Duodenal mucosa (tissue), 2 donors: ENCODE data around the gene GTF2F2.
"Not testable (repeated sequence)": the region's sequence is repeated elsewhere in the genome, so short reads cannot be mapped to it uniquely, and the experiment has no call there.

Experiments
- H3K27ac ChIP-seq: one replicate; pipeline ENCODE4 v1.7.0; 2013; ENCODE audit warnings: low read depth, low read length
- H3K27me3 ChIP-seq, 2 donors: one replicate each; pipeline ENCODE4 v1.7.0; 2013; ENCODE audit warnings: low read length in 2 of 2, control low read depth in 1 of 2; ENCODE audit not compliant: insufficient read depth in 2 of 2, control insufficient read depth in 1 of 2
- H3K36me3 ChIP-seq, 2 donors: one replicate each; pipeline ENCODE4 v1.7.0; 2013; ENCODE audit warnings: low read length in 2 of 2, control low read depth in 1 of 2; ENCODE audit not compliant: insufficient read depth in 2 of 2, control insufficient read depth in 1 of 2
- H3K4me1 ChIP-seq, 2 donors: one replicate each; pipeline ENCODE4 v1.7.0; 2013; ENCODE audit warnings: low read length in 2 of 2, control low read depth in 1 of 2; ENCODE audit not compliant: insufficient read depth in 2 of 2, control insufficient read depth in 1 of 2
- H3K4me3 ChIP-seq, 2 donors: one replicate each; pipeline ENCODE4 v1.7.0; 2013; ENCODE audit warnings: low read length in 2 of 2, low read depth in 1 of 2
- H3K9ac ChIP-seq, 2 donors: one replicate each; pipeline ENCODE4 v1.7.0; 2013; ENCODE audit warnings: low read length in 2 of 2, low read depth in 1 of 2
- H3K9me3 ChIP-seq, 2 donors: one replicate each; pipeline ENCODE4 v1.7.0; 2013; ENCODE audit warnings: low read length in 2 of 2, control low read depth in 1 of 2; ENCODE audit not compliant: control insufficient read depth in 1 of 2

GTF2F2 gene

GRCh38 chr13:45295536-45295935 lies 175.2 kb downstream of the GTF2F2 start:
- no peaks in the 10 kb centered on the region for H3K36me3 ChIP-seq
- H3K9ac ChIP-seq: no peak overlapping the region
- no peaks in the 10 kb centered on the region for H3K9me3 ChIP-seq
- H3K4me3 ChIP-seq: no peak overlapping the region
- H3K27ac ChIP-seq: no peak overlapping the region
- H3K27me3 ChIP-seq: peaks cover under 1 to 4% of the 10 kb centered on the region in 2 donors
- H3K4me1 ChIP-seq: no peaks in the 10 kb centered on the region

- Histone ChIP-seq H3K27me3 (peaks cover 4 to 6% of the 10 kb centered on the region in 2 donors), H3K27ac (no peak overlapping the region), H3K36me3 (no peaks in the 10 kb centered on the region), H3K4me1 (no peaks in the 10 kb centered on the region), H3K4me3 (no peak overlapping the region), H3K9me3 (no peaks in the 10 kb centered on the region), H3K9ac (no peak overlapping the region)
These were observed 175.9 kb downstream of the GTF2F2 start for GRCh38 chr13:45296259-45296658.

GRCh38 chr13:45297456-45298205 lies 177.3 kb downstream of the GTF2F2 start:
- peaks cover 5 to 6% of the 10 kb centered on the region in 2 donors for H3K27me3 ChIP-seq
- no peak overlapping the region for H3K4me3 ChIP-seq
- H3K4me1 ChIP-seq: no peaks in the 10 kb centered on the region
- H3K9me3 ChIP-seq: no peaks in the 10 kb centered on the region
- H3K9ac ChIP-seq: no peak overlapping the region
- no peaks in the 10 kb centered on the region for H3K36me3 ChIP-seq
- H3K27ac ChIP-seq: no peak overlapping the region

DNA sequence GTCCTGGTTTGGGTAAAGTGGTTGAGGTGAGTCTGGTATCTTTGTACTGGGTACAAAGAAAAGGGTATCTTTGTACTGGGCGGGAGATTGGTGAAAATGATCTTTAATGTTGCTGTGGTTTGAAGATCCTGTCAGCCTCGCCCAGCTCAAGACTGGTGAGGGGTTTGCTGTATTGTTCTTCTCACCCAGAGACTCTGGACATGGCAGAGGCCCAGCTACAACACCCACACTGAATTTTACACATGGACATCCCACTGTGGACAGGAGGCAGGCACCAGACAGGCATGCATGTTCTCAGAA lies 177.8 kb downstream of the GTF2F2 start:
- Histone ChIP-seq H3K36me3 (no peaks in the 10 kb centered on the region), H3K27ac (no peak overlapping the region), H3K4me3 (no peak overlapping the region), H3K27me3 (peaks cover 5 to 6% of the 10 kb centered on the region in 2 donors), H3K9ac (no peak overlapping the region), H3K4me1 (no peaks in the 10 kb centered on the region), H3K9me3 (no peaks in the 10 kb centered on the region)

DNA sequence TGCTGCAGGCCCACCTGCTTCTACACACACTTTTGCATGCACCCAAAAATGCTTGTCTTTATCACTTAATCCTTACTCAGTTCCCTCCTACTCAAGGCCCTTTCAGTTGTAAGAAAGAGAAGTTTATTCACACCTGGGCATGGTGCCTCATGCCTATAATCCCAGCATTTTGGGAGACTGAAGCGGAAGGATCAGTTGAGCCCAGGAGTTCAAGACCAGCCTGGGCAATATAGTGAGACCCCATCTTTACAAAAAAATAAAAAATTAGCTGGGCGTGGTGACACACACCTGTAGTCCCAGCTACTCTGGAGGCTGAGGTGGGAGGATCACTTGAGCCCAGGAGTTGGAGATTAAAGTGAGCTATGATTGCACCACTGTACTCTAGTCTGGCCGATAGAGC lies 178.2 kb downstream of the GTF2F2 start:
- not testable (repeated sequence) for H3K4me1 ChIP-seq, H3K4me3 ChIP-seq, H3K9ac ChIP-seq, H3K27me3 ChIP-seq, H3K27ac ChIP-seq, H3K9me3 ChIP-seq, H3K36me3 ChIP-seq

GRCh38 chr13:45299194-45299593 lies 178.9 kb downstream of the GTF2F2 start:
- no peak overlapping the region for H3K4me3 ChIP-seq
- H3K27me3 ChIP-seq: peaks cover 5 to 6% of the 10 kb centered on the region in 2 donors
- H3K4me1 ChIP-seq: no peaks in the 10 kb centered on the region
- H3K9me3 ChIP-seq: no peaks in the 10 kb centered on the region
- H3K27ac ChIP-seq: no peak overlapping the region
- H3K9ac ChIP-seq: no peak overlapping the region
- H3K36me3 ChIP-seq: no peaks in the 10 kb centered on the region

DNA sequence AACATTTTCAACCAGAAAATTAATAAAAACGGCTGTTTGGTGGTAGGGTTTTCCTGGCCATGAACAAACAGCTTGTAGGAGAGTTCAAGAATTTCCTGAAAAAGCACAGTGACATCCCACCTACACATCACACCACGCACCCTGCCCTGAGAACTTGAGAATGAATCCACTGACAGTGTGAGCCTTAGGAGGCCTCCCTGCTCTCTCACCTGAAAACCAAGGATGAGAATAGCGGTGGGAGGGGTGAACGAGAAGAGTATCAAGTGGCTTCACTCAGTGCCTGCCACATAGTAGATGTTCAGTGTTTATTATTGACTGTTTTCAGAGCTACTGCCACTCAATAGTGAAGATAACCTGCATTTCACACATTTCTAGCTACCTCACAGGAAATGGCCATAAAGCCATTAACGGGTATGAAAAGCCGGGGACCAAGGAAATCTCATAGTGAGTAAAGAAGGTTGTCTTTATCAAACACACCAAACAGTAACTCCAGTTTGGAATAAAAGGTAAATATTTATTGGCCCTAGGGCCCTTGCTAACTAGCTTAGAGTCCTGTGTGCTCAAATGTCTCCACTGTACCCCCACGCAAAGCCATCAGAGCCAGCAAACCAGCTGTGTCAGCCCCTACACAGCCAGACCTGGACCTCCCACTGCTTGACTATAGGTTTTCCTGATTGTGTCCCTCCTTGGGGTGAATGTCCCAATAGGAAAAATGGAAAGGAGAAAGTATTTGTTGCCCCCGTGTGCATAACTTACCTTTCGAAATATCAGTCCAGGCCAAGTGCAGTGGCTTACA lies 180.1 kb downstream of the GTF2F2 start:
- H3K9ac ChIP-seq: no peak overlapping the region
- peaks cover 5 to 6% of the 10 kb centered on the region in 2 donors for H3K27me3 ChIP-seq
- H3K4me3 ChIP-seq: no peak overlapping the region
- no peak overlapping the region for H3K27ac ChIP-seq
- H3K36me3 ChIP-seq: no peaks in the 10 kb centered on the region
- no peaks in the 10 kb centered on the region for H3K4me1 ChIP-seq
- no peaks in the 10 kb centered on the region for H3K9me3 ChIP-seq

GRCh38 chr13:45301263-45301662 lies 181.0 kb downstream of the GTF2F2 start:
- Histone ChIP-seq H3K4me1 (no peaks in the 10 kb centered on the region), H3K9me3 (no peaks in the 10 kb centered on the region), H3K36me3 (no peaks in the 10 kb centered on the region), H3K9ac (no peak overlapping the region), H3K27me3 (peaks cover 5 to 6% of the 10 kb centered on the region in 2 donors), H3K4me3 (no peak overlapping the region), H3K27ac (no peak overlapping the region)

- Histone ChIP-seq H3K27me3 (peaks cover 5 to 6% of the 10 kb centered on the region in 2 donors), H3K4me1 (no peaks in the 10 kb centered on the region), H3K36me3 (no peaks in the 10 kb centered on the region), H3K9me3 (no peaks in the 10 kb centered on the region), H3K9ac (no peak overlapping the region), H3K4me3 (no peak overlapping the region), H3K27ac (no peak overlapping the region)
These were observed 182.2 kb downstream of the GTF2F2 start for GRCh38 chr13:45302507-45302906.

DNA sequence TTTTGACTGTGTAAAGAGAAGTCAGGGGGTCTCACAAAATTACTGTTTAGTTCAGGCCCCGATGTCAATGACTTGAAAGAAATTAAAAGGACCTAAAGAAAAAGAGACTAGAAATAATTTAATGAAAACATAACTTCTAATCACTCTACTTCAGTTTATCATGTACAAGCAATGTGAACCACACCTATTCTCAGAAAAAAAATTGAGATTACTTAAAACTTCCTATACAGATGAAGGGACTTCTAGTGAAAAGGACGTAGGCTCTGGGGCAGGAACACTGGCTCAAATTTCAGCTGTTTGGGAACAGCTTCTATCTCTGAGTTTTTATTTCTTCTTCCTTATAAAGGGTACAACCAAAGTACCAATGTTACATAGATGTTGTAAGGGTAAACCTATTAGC lies 182.7 kb downstream of the GTF2F2 start:
- Histone ChIP-seq H3K4me1 (no peaks in the 10 kb centered on the region), H3K27ac (no peak overlapping the region), H3K9ac (no peak overlapping the region), H3K4me3 (no peak overlapping the region), H3K9me3 (no peaks in the 10 kb centered on the region), H3K36me3 (no peaks in the 10 kb centered on the region), H3K27me3 (peaks cover 5 to 6% of the 10 kb centered on the region in 2 donors)
